ENCODE measurements around the gene MMP17.

DNA sequence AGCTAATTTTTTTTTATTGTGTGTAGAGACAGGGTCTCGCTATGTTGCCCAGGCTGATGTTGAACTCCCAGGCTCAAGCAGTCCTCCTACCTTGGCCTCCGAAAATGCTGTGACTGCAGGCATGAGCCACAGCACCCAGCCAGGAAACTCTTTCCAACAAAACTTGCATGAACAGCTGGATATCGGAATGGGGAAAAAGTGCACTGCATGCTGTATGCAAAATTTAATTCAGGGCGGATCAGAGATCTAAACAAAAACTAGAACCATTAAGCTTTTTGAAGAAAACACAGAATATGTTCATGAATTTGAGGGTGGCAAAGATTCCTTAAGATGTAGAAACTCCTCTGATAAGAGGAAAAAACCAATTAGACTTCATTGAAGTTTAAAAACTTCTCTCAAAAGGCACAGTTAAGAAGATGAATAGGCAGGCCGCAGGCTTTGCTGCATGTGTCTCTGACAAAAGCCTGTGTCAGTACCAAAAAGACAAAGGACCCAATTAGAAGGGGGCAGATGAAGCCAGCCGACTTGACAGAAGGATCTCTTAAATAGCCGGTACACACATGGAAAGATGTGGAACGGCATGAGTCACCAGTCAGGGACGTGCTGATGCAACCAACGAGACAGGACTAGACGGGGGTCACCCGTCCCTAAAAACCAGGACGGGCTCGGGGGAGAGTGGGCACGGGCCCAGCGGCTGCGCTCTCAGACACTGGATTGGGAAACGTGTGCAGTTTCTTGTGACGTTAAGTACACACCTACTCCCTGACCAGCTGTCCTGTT, 34.8 kb upstream of the MMP17 start:
- TF ChIP-seq, protein P1, sequence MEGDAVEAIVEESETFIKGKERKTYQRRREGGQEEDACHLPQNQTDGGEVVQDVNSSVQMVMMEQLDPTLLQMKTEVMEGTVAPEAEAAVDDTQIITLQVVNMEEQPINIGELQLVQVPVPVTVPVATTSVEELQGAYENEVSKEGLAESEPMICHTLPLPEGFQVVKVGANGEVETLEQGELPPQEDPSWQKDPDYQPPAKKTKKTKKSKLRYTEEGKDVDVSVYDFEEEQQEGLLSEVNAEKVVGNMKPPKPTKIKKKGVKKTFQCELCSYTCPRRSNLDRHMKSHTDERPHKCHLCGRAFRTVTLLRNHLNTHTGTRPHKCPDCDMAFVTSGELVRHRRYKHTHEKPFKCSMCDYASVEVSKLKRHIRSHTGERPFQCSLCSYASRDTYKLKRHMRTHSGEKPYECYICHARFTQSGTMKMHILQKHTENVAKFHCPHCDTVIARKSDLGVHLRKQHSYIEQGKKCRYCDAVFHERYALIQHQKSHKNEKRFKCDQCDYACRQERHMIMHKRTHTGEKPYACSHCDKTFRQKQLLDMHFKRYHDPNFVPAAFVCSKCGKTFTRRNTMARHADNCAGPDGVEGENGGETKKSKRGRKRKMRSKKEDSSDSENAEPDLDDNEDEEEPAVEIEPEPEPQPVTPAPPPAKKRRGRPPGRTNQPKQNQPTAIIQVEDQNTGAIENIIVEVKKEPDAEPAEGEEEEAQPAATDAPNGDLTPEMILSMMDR (IDR thresholded peaks at IDR 0.05; ENCODE audit: poor library complexity, severe bottlenecking): no peak
- TF ChIP-seq TAF1 (IDR thresholded peaks at IDR 0.05; ENCODE audit: low read depth) (no peak), POLR2AphosphoS5 (IDR thresholded peaks at IDR 0.05) (no peak), EZH2 (IDR thresholded peaks at IDR 0.05; ENCODE audit: borderline replicate concordance, insufficient read depth, low read length, poor library complexity, severe bottlenecking) (no peak), RAD21 (conservative IDR thresholded peaks at IDR 0.05) (no peak)
- TF ChIP-seq, protein P2, sequence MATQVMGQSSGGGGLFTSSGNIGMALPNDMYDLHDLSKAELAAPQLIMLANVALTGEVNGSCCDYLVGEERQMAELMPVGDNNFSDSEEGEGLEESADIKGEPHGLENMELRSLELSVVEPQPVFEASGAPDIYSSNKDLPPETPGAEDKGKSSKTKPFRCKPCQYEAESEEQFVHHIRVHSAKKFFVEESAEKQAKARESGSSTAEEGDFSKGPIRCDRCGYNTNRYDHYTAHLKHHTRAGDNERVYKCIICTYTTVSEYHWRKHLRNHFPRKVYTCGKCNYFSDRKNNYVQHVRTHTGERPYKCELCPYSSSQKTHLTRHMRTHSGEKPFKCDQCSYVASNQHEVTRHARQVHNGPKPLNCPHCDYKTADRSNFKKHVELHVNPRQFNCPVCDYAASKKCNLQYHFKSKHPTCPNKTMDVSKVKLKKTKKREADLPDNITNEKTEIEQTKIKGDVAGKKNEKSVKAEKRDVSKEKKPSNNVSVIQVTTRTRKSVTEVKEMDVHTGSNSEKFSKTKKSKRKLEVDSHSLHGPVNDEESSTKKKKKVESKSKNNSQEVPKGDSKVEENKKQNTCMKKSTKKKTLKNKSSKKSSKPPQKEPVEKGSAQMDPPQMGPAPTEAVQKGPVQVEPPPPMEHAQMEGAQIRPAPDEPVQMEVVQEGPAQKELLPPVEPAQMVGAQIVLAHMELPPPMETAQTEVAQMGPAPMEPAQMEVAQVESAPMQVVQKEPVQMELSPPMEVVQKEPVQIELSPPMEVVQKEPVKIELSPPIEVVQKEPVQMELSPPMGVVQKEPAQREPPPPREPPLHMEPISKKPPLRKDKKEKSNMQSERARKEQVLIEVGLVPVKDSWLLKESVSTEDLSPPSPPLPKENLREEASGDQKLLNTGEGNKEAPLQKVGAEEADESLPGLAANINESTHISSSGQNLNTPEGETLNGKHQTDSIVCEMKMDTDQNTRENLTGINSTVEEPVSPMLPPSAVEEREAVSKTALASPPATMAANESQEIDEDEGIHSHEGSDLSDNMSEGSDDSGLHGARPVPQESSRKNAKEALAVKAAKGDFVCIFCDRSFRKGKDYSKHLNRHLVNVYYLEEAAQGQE (IDR thresholded peaks at IDR 0.05; ENCODE audit: borderline replicate concordance): no peak

Measured in neural cell (in vitro differentiated cells).